Nephron progenitor cell (in vitro differentiated cells): ENCODE results near the gene CD1E.
A peak's percentile ranks its signal among the peaks of the same experiment; 100 is the strongest.
"Not testable (repeated sequence)": the region's sequence is repeated elsewhere in the genome, so short reads cannot be mapped to it uniquely, and the experiment has no call there.

Experiments
- DNase-seq: peaks from one replicate; pipeline ENCODE4 v3.0.0; 2021
- H3K27ac Mint-ChIP-seq: 2 replicates; pipeline ENCODE4 v1.8.0; 2021; ENCODE audit warnings: mild to moderate bottlenecking, moderate library complexity, mixed read lengths
- H3K27me3 Mint-ChIP-seq: 2 replicates; pipeline ENCODE4 v1.8.0; 2021; ENCODE audit warnings: mild to moderate bottlenecking, low read depth, mixed read lengths; ENCODE audit not compliant: poor library complexity
- H3K36me3 Mint-ChIP-seq: 2 replicates; pipeline ENCODE4 v1.8.0; 2021; ENCODE audit warnings: low read depth, mixed read lengths
- H3K4me1 Mint-ChIP-seq: 2 replicates; pipeline ENCODE4 v1.8.0; 2021; ENCODE audit warnings: mixed read lengths
- H3K4me3 Mint-ChIP-seq: 2 replicates; pipeline ENCODE4 v1.8.0; 2021; ENCODE audit warnings: mild to moderate bottlenecking, moderate library complexity, mixed read lengths
- H3K9me3 Mint-ChIP-seq: 2 replicates; pipeline ENCODE4 v1.8.0; 2021; ENCODE audit warnings: mild to moderate bottlenecking, moderate library complexity, mixed read lengths
- CTCF ChIP-seq: fragments of 200-600 bp; sonication (generic); IDR thresholded peaks from 2 replicates; pipeline ENCODE4 v1.5.0; 2021; ENCODE audit warnings: antibody characterized with exemption

The CD1E gene

GRCh38 chr1:158333405-158334155, 20.1 kb upstream of the CD1E start:
- H3K4me3 Mint-ChIP-seq: no peak overlapping the region
- peak overlapping the region; percentile 0 for H3K27ac Mint-ChIP-seq
- peaks cover 8% of the 10 kb centered on the region for H3K27me3 Mint-ChIP-seq
- no peaks in the 10 kb centered on the region for H3K36me3 Mint-ChIP-seq
- no peaks in the 10 kb centered on the region for H3K4me1 Mint-ChIP-seq
- no peak for TF ChIP-seq CTCF
- no peak for DNase-seq
- H3K9me3 Mint-ChIP-seq: no peaks in the 10 kb centered on the region

GRCh38 chr1:158334526-158335212, 19.0 kb upstream of the CD1E start:
- Mint-ChIP-seq H3K27ac (no peak overlapping the region), H3K4me3 (no peak overlapping the region), H3K4me1 (no peaks in the 10 kb centered on the region), H3K36me3 (no peaks in the 10 kb centered on the region), H3K27me3 (no peaks in the 10 kb centered on the region), H3K9me3 (peaks cover 5% of the 10 kb centered on the region)
- no peak for TF ChIP-seq CTCF
- DNase-seq: no peak

GRCh38 chr1:158335213-158335532, 18.5 kb upstream of the CD1E start:
- Mint-ChIP-seq H3K9me3 (peaks cover 10% of the 10 kb centered on the region), H3K27ac (no peak overlapping the region), H3K4me1 (no peaks in the 10 kb centered on the region), H3K27me3 (peaks cover 3% of the 10 kb centered on the region), H3K4me3 (no peak overlapping the region), H3K36me3 (no peaks in the 10 kb centered on the region)
- no peak for DNase-seq
- TF ChIP-seq CTCF: no peak

- H3K27ac Mint-ChIP-seq, H3K4me1 Mint-ChIP-seq, H3K27me3 Mint-ChIP-seq, H3K36me3 Mint-ChIP-seq, DNase-seq, H3K4me3 Mint-ChIP-seq: not testable (repeated sequence)
- H3K9me3 Mint-ChIP-seq: peaks cover 15% of the 10 kb centered on the region
Measured at GRCh38 chr1:158336413-158336812, 17.3 kb upstream of the CD1E start.

GRCh38 chr1:158348946-158349345, 4.7 kb upstream of the CD1E start:
- DNase-seq, H3K4me3 Mint-ChIP-seq, H3K36me3 Mint-ChIP-seq, H3K4me1 Mint-ChIP-seq, H3K27ac Mint-ChIP-seq: not testable (repeated sequence)
- H3K27me3 Mint-ChIP-seq: peaks cover 10% of the 10 kb centered on the region
- peaks cover 22% of the 10 kb centered on the region for H3K9me3 Mint-ChIP-seq

- no peak for DNase-seq
- no peak for TF ChIP-seq CTCF
- no peaks in the 10 kb centered on the region for H3K9me3 Mint-ChIP-seq
- H3K27ac Mint-ChIP-seq: no peak overlapping the region
- H3K4me3 Mint-ChIP-seq: no peak overlapping the region
- H3K36me3 Mint-ChIP-seq: no peaks in the 10 kb centered on the region
- H3K27me3 Mint-ChIP-seq: peaks cover 9% of the 10 kb centered on the region
- H3K4me1 Mint-ChIP-seq: no peaks in the 10 kb centered on the region
Measured at GRCh38 chr1:158354255-158354654, 561 bp downstream of the CD1E start.

- H3K36me3 Mint-ChIP-seq: no peaks in the 10 kb centered on the region
- peaks cover 9% of the 10 kb centered on the region for H3K27me3 Mint-ChIP-seq
- no peaks in the 10 kb centered on the region for H3K4me1 Mint-ChIP-seq
- no peak for DNase-seq
- H3K9me3 Mint-ChIP-seq: no peaks in the 10 kb centered on the region
- no peak overlapping the region for H3K27ac Mint-ChIP-seq
- no peak for TF ChIP-seq CTCF
- H3K4me3 Mint-ChIP-seq: no peak overlapping the region
Measured at GRCh38 chr1:158355773-158356285, 2.1 kb downstream of the CD1E start.
